ENCODE results near the gene GP1BA.
"Not testable (repeated sequence)": the region's sequence is repeated elsewhere in the genome, so short reads cannot be mapped to it uniquely, and the experiment has no call there.

Gene GP1BA

GRCh38 chr17:4901648-4902344 lies 30.3 kb upstream of the GP1BA start:
- no peak overlapping the region for H3K4me3 ChIP-seq (ENCODE audit: low read depth, low read length)
- in situ Hi-C loops (cut with HindIII; ENCODE audit: low sequenced_read_pairs): no loop called here
- no peak for TF ChIP-seq CTCF (IDR thresholded peaks at IDR 0.05; ENCODE audit: low read depth, low read length, missing control alignments)
- no peak for DNase-seq (ENCODE audit: low read depth)

GRCh38 chr17:4902540-4902939 lies 29.5 kb upstream of the GP1BA start:
- DNase-seq (ENCODE audit: low read depth): no peak
- no peak overlapping the region for H3K4me3 ChIP-seq (ENCODE audit: low read depth, low read length)
- no peak for TF ChIP-seq CTCF (IDR thresholded peaks at IDR 0.05; ENCODE audit: low read depth, low read length, missing control alignments)
- in situ Hi-C loops (cut with HindIII; ENCODE audit: low sequenced_read_pairs): no loop called here

- DNase-seq (ENCODE audit: low read depth): peak; percentile 71
- H3K4me3 ChIP-seq (ENCODE audit: low read depth, low read length): no peak within 1 kb of the TSS
- TF ChIP-seq CTCF (IDR thresholded peaks at IDR 0.05; ENCODE audit: low read depth, low read length, missing control alignments): peak; percentile 75
- in situ Hi-C loops (cut with HindIII; ENCODE audit: low sequenced_read_pairs): no loop called here
These were observed 28.8 kb upstream of the GP1BA start, which contains the start of gene CHRNE for GRCh38 chr17:4903051-4903818. Gene CHRNE, minus strand, starts transcription at chr17:4903098. Its CDS starts 35 bp downstream, at chr17:4903063.

- DNase-seq (ENCODE audit: low read depth); in situ Hi-C loops (cut with HindIII; ENCODE audit: low sequenced_read_pairs); H3K4me3 ChIP-seq (ENCODE audit: low read depth, low read length): not testable (repeated sequence)
These were observed 25.4 kb upstream of the GP1BA start for GRCh38 chr17:4906642-4907041.

GRCh38 chr17:4908301-4908700 lies 23.8 kb upstream of the GP1BA start:
- no peak for DNase-seq (ENCODE audit: low read depth)
- TF ChIP-seq CTCF (IDR thresholded peaks at IDR 0.05; ENCODE audit: low read depth, low read length, missing control alignments): no peak
- in situ Hi-C loops (cut with HindIII; ENCODE audit: low sequenced_read_pairs): no loop called here
- no peak overlapping the region for H3K4me3 ChIP-seq (ENCODE audit: low read depth, low read length)

GRCh38 chr17:4908711-4909496 lies 23.2 kb upstream of the GP1BA start:
- no peak overlapping the region for H3K4me3 ChIP-seq (ENCODE audit: low read depth, low read length)
- peak; percentile 89 for TF ChIP-seq CTCF (IDR thresholded peaks at IDR 0.05; ENCODE audit: low read depth, low read length, missing control alignments)
- in situ Hi-C loops (cut with HindIII; ENCODE audit: low sequenced_read_pairs): no loop called here
- peak; percentile 73 for DNase-seq (ENCODE audit: low read depth)
